ENCODE measurements around the gene GPR153. TPM values are rescaled to one million over a fixed set of nuclear protein-coding genes. Genes with fewer than 3 reads are reported as not detected.

GPR153 gene
- total and polyA plus RNA-seq, 4 donors = 0.37 to 5.9 (median 2.7) TPM

DNA sequence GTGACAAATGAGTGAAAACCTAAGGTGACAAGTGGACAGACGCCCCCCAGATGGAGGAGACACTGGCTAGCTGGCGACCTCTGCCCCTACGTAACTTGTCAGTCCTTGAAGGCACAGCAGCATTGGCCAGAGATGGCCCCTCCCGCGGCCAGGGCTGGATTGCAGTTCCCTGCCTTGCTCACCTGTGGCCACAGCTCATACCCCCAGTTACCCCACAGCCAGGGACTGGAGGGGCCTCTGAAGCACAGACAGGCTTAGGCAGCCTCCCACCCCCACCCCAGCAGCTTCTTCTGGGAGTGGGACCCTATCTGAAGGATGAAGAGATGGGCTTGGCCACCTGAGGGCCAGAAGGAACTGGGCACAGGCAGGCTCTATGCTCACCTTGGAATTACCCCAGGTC lies 13.2 kb downstream of the GPR153 start:
- H3K4me3 ChIP-seq (ENCODE audit: low read depth in 1 of 3, low read length in 3 of 3) = no peak overlapping the region
- H3K4me1 ChIP-seq (ENCODE audit: control insufficient read depth in 4 of 4, insufficient read depth in 4 of 4, low read length in 3 of 4) = peaks cover 0 to 33% (median 12%) of the 10 kb centered on the region in 4 donors
- WGBS = 62% methylated on average over 5 of the region's 5 CpGs
- no peaks in the 10 kb centered on the region for H3K36me3 ChIP-seq (ENCODE audit: control insufficient read depth in 4 of 4, insufficient read depth in 3 of 4, low read depth in 1 of 4, low read length in 3 of 4)
- DNase-seq (ENCODE audit: low spot score) = no peak
- H3K9me3 ChIP-seq (ENCODE audit: control insufficient read depth in 4 of 4, low read length in 3 of 4) = no peaks in the 10 kb centered on the region
- no peak overlapping the region for H3K9ac ChIP-seq (ENCODE audit: low read depth in 1 of 2, low read length in 2 of 2)
- peaks cover 2 to 12% (median 6%) of the 10 kb centered on the region in 4 donors for H3K27me3 ChIP-seq (ENCODE audit: control insufficient read depth in 4 of 4, insufficient read depth in 4 of 4, low read length in 3 of 4)
- no peak for TF ChIP-seq JUND (IDR thresholded peaks at IDR 0.05)
- TF ChIP-seq NR2F2 (IDR thresholded peaks at IDR 0.05) = no peak
- no peak for TF ChIP-seq TAF1 (conservative IDR thresholded peaks at IDR 0.05)
- TF ChIP-seq RAD21 (IDR thresholded peaks at IDR 0.05) = no peak
- no peak for TF ChIP-seq EGR1 (IDR thresholded peaks at IDR 0.05; ENCODE audit: low read depth in 2 of 2)
- no peak for TF ChIP-seq RXRA (IDR thresholded peaks at IDR 0.05)
- H3K27ac ChIP-seq (ENCODE audit: low read depth in 1 of 2, low read length in 2 of 2) = no peak overlapping the region

GRCh38 chr1:6246497-6247467 lies 14.1 kb downstream of the GPR153 start:
- Histone ChIP-seq H3K4me1 (ENCODE audit: control insufficient read depth in 4 of 4, insufficient read depth in 4 of 4, low read length in 3 of 4) (peaks cover 0 to 33% (median 15%) of the 10 kb centered on the region in 4 donors), H3K36me3 (ENCODE audit: control insufficient read depth in 4 of 4, insufficient read depth in 3 of 4, low read depth in 1 of 4, low read length in 3 of 4) (no peaks in the 10 kb centered on the region), H3K27me3 (ENCODE audit: control insufficient read depth in 4 of 4, insufficient read depth in 4 of 4, low read length in 3 of 4) (peaks cover 4 to 12% (median 6%) of the 10 kb centered on the region in 4 donors), H3K9ac (ENCODE audit: low read depth in 1 of 2, low read length in 2 of 2) (no peak overlapping the region), H3K9me3 (ENCODE audit: control insufficient read depth in 4 of 4, low read length in 3 of 4) (no peaks in the 10 kb centered on the region), H3K27ac (ENCODE audit: low read depth in 1 of 2, low read length in 2 of 2) (no peak overlapping the region), H3K4me3 (ENCODE audit: low read depth in 1 of 3, low read length in 3 of 3) (no peak overlapping the region)
- peak; percentile 84 for DNase-seq (ENCODE audit: low spot score)
- TF ChIP-seq HNF4G (IDR thresholded peaks at IDR 0.05) (no peak), FOXA2 (IDR thresholded peaks at IDR 0.05) (no peak), CTCF (IDR thresholded peaks at IDR 0.05; ENCODE audit: low read depth, low read length, missing input control) (peak; percentile 95), JUND (IDR thresholded peaks at IDR 0.05) (no peak), RAD21 (IDR thresholded peaks at IDR 0.05) (peak; percentile 89 to 96), FOXA1 (IDR thresholded peaks at IDR 0.05) (no peak)
- TF ChIP-seq, protein P1, sequence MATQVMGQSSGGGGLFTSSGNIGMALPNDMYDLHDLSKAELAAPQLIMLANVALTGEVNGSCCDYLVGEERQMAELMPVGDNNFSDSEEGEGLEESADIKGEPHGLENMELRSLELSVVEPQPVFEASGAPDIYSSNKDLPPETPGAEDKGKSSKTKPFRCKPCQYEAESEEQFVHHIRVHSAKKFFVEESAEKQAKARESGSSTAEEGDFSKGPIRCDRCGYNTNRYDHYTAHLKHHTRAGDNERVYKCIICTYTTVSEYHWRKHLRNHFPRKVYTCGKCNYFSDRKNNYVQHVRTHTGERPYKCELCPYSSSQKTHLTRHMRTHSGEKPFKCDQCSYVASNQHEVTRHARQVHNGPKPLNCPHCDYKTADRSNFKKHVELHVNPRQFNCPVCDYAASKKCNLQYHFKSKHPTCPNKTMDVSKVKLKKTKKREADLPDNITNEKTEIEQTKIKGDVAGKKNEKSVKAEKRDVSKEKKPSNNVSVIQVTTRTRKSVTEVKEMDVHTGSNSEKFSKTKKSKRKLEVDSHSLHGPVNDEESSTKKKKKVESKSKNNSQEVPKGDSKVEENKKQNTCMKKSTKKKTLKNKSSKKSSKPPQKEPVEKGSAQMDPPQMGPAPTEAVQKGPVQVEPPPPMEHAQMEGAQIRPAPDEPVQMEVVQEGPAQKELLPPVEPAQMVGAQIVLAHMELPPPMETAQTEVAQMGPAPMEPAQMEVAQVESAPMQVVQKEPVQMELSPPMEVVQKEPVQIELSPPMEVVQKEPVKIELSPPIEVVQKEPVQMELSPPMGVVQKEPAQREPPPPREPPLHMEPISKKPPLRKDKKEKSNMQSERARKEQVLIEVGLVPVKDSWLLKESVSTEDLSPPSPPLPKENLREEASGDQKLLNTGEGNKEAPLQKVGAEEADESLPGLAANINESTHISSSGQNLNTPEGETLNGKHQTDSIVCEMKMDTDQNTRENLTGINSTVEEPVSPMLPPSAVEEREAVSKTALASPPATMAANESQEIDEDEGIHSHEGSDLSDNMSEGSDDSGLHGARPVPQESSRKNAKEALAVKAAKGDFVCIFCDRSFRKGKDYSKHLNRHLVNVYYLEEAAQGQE (IDR thresholded peaks at IDR 0.05) = peak; percentile 85
- 6% methylated on average over 30 of the region's 30 CpGs for WGBS

Data from liver (tissue), 9 donors.